ENCODE data around the gene USO1. TPM values are rescaled to one million over a fixed set of nuclear protein-coding genes. Genes with fewer than 3 reads are reported as not detected.

USO1 gene
- total and polyA plus RNA-seq, 2 donors (not counting 3 experiments of a cell fraction or from before 2014, with no cell fraction given): 29.1 to 66.0 TPM

DNA sequence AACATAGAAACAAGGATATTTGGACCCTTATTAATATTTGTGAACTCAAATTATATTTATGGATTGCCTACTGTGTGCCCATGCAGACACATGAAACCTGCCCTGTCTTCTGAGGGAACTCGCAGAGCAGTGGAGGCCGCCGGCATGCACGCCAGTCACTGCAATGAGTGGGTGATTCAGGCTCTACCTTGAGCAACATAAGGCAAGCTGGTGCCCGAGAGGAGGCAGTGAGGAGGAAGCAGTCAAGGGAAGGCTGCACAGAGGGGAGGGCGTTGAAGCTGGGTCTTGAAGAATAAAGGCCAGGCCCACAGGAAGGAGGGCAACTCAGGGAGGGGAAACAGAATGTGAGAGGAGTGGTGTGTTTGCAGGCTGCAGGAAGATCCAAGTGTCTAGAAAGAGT is 125.1 kb downstream of the USO1 start:
- H4K20me1 ChIP-seq (replicated peaks; ENCODE audit: control insufficient read depth, extremely low read depth, insufficient read depth, low read length): no peaks in the 10 kb centered on the region
- H3K9me1 ChIP-seq (replicated peaks; ENCODE audit: control insufficient read depth, extremely low read depth, insufficient read depth, low read length): no peaks in the 10 kb centered on the region
- no peaks in the 10 kb centered on the region for H3K79me2 ChIP-seq (ENCODE audit: control insufficient read depth, insufficient read depth, low read length)
- TF ChIP-seq FOS (IDR thresholded peaks at IDR 0.05; ENCODE audit: borderline replicate concordance, insufficient read depth, low read length): no peak
- TF ChIP-seq, protein P1, sequence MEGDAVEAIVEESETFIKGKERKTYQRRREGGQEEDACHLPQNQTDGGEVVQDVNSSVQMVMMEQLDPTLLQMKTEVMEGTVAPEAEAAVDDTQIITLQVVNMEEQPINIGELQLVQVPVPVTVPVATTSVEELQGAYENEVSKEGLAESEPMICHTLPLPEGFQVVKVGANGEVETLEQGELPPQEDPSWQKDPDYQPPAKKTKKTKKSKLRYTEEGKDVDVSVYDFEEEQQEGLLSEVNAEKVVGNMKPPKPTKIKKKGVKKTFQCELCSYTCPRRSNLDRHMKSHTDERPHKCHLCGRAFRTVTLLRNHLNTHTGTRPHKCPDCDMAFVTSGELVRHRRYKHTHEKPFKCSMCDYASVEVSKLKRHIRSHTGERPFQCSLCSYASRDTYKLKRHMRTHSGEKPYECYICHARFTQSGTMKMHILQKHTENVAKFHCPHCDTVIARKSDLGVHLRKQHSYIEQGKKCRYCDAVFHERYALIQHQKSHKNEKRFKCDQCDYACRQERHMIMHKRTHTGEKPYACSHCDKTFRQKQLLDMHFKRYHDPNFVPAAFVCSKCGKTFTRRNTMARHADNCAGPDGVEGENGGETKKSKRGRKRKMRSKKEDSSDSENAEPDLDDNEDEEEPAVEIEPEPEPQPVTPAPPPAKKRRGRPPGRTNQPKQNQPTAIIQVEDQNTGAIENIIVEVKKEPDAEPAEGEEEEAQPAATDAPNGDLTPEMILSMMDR (IDR thresholded peaks at IDR 0.05; ENCODE audit: extremely low read depth in 1 of 2, insufficient read depth in 1 of 2, low read depth in 1 of 2, low read length in 2 of 2): peak in 1 of 2 donors; percentile 10
- H3K4me3 ChIP-seq (replicated peaks in 1 of 3; ENCODE audit: insufficient read depth in 1 of 3, low read depth in 1 of 3, low read length in 3 of 3): no peak overlapping the region
- no peak overlapping the region for H3K4me2 ChIP-seq (ENCODE audit: insufficient read depth, low read length)
- no peaks in the 10 kb centered on the region for H3K27me3 ChIP-seq (ENCODE audit: control insufficient read depth in 2 of 2, insufficient read depth in 2 of 2, low read length in 2 of 2)
- no peaks in the 10 kb centered on the region for H3K9me3 ChIP-seq (replicated peaks; ENCODE audit: control insufficient read depth, insufficient read depth, low read length)
- ChIA-PET CTCF (no interaction called here), POLR2A (no interaction called here)
- BruUV-seq (replicated peaks): no TSS peak
- H3K27ac ChIP-seq (ENCODE audit: insufficient read depth, low read depth, low read length): no peak overlapping the region
- H3K9ac ChIP-seq (replicated peaks; ENCODE audit: extremely low read depth, insufficient read depth, low read length): no peak overlapping the region
- no peaks in the 10 kb centered on the region for H3K36me3 ChIP-seq (ENCODE audit: control insufficient read depth in 2 of 2, extremely low read depth in 1 of 2, insufficient read depth in 2 of 2, low read length in 2 of 2)
- dilution Hi-C loops (cut with MboI; ENCODE audit: extremely low pct_ligation_motif_present, low sequenced_read_pairs) (no loop called here), intact Hi-C loops (cut with micrococcal nuclease) (loop anchor here (5.0 kb wide), 3 partner anchors 177 to 917 kb away; partner anchors contain the start of genes G3BP2 and PARM1)
- H2AFZ ChIP-seq (ENCODE audit: low read depth, low read length): peak overlapping the region; percentile 64
- H3K4me1 ChIP-seq (ENCODE audit: control insufficient read depth, extremely low read depth, insufficient read depth, low read length): peaks cover 11% of the 10 kb centered on the region
- FAIRE-seq (no peak), DNase-seq (ENCODE audit: low read depth, low spot score) (peak; percentile 68)

DNA sequence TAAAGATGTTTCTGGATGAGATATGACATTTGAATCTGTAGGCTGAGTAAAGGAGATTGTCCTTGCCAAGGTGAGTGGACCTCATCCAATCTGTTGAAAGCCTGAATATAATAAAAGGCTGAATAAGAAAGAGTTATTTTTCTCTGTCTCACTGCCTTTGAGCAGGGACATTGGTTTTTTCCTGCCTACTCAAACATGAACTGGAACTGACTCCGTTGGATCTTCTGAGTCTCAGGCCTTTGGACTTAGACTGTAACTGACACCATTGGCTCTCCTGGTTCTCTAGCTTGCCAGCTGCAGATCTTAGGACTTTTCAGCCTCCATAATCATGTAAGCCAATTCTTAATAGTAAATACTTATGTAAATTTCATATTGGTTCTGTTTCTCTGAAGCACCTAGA is 134.3 kb downstream of the USO1 start:
- no peak overlapping the region for H3K9ac ChIP-seq (replicated peaks; ENCODE audit: extremely low read depth, insufficient read depth, low read length)
- no peaks in the 10 kb centered on the region for H3K9me3 ChIP-seq (replicated peaks; ENCODE audit: control insufficient read depth, insufficient read depth, low read length)
- no peaks in the 10 kb centered on the region for H3K79me2 ChIP-seq (ENCODE audit: control insufficient read depth, insufficient read depth, low read length)
- H3K27ac ChIP-seq (ENCODE audit: insufficient read depth, low read depth, low read length): no peak overlapping the region
- no peak for TF ChIP-seq GATA2 (IDR thresholded peaks at IDR 0.05; ENCODE audit: insufficient read depth, insufficient read length, low read depth, low read length)
- TF ChIP-seq, protein P1 (IDR thresholded peaks at IDR 0.05; ENCODE audit: extremely low read depth in 1 of 2, insufficient read depth in 1 of 2, low read depth in 1 of 2, low read length in 2 of 2): no peak
- TF ChIP-seq POLR2A (IDR thresholded peaks at IDR 0.05; ENCODE audit: low read depth, low read length): no peak
- TF ChIP-seq JUN (IDR thresholded peaks at IDR 0.05; ENCODE audit: borderline replicate concordance, insufficient read depth, insufficient read length, low read depth): no peak
- TF ChIP-seq, protein P2, sequence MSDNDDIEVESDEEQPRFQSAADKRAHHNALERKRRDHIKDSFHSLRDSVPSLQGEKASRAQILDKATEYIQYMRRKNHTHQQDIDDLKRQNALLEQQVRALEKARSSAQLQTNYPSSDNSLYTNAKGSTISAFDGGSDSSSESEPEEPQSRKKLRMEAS (IDR thresholded peaks at IDR 0.05; ENCODE audit: insufficient read depth, insufficient read length): no peak
- TF ChIP-seq FOS (IDR thresholded peaks at IDR 0.05; ENCODE audit: borderline replicate concordance, insufficient read depth, low read length): no peak
- no peak for TF ChIP-seq POLR2AphosphoS5 (IDR thresholded peaks at IDR 0.05; ENCODE audit: insufficient read depth, low read depth, low read length)
- no peak for TF ChIP-seq EZH2 (IDR thresholded peaks at IDR 0.05; ENCODE audit: borderline replicate concordance, low read depth, low read length, severe bottlenecking)
- TF ChIP-seq MYC (IDR thresholded peaks at IDR 0.05; ENCODE audit: low read depth, low read length): no peak
- no peaks in the 10 kb centered on the region for H3K9me1 ChIP-seq (replicated peaks; ENCODE audit: control insufficient read depth, extremely low read depth, insufficient read depth, low read length)
- FAIRE-seq: no peak
- H4K20me1 ChIP-seq (replicated peaks; ENCODE audit: control insufficient read depth, extremely low read depth, insufficient read depth, low read length): no peaks in the 10 kb centered on the region
- DNase-seq (ENCODE audit: low read depth, low spot score): no peak
- dilution Hi-C loops (cut with MboI; ENCODE audit: extremely low pct_ligation_motif_present, low sequenced_read_pairs) (no loop called here), intact Hi-C loops (cut with micrococcal nuclease) (no loop called here)
- H2AFZ ChIP-seq (ENCODE audit: low read depth, low read length): no peak overlapping the region
- H3K4me1 ChIP-seq (ENCODE audit: control insufficient read depth, extremely low read depth, insufficient read depth, low read length): no peaks in the 10 kb centered on the region
- no peak overlapping the region for H3K4me3 ChIP-seq (replicated peaks in 1 of 3; ENCODE audit: insufficient read depth in 1 of 3, low read depth in 1 of 3, low read length in 3 of 3)
- BruUV-seq (replicated peaks): no TSS peak
- CTCF ChIA-PET: interaction anchor here (0.6 kb wide), 1 partner anchor 11 kb away, joined by 4 read pairs; no protein-coding TSS in a partner anchor
- POLR2A ChIA-PET: no interaction called here
- H3K36me3 ChIP-seq (ENCODE audit: control insufficient read depth in 2 of 2, extremely low read depth in 1 of 2, insufficient read depth in 2 of 2, low read length in 2 of 2): no peaks in the 10 kb centered on the region
- no peak overlapping the region for H3K4me2 ChIP-seq (ENCODE audit: insufficient read depth, low read length)
- H3K27me3 ChIP-seq (ENCODE audit: control insufficient read depth in 2 of 2, insufficient read depth in 2 of 2, low read length in 2 of 2): peaks cover 6 to 12% of the 10 kb centered on the region in 2 experiments
